CD4-positive, alpha-beta T cell (primary cell): ENCODE results near the gene AGK. TPM values are rescaled to one million over a fixed set of nuclear protein-coding genes. Genes with fewer than 3 reads are reported as not detected.

Source experiments
- ATAC-seq: fragments of 200-7000 bp; cut with Tn5 transposase; one replicate; pipeline ENCODE4 v1.10.0; 2022; ENCODE audit warnings: mild to moderate bottlenecking; ENCODE audit not compliant: poor library complexity
- CTCF ChIA-PET: fragments of 350-600 bp; sonication (Branson Sonifier 250); formaldehyde crosslinking; loops from one replicate; lab custom pipeline; 2021; ENCODE audit warnings: antibody characterized with exemption, inconsistent platforms; lab: Charles Lee
- POLR2A ChIA-PET: fragments of 350-600 bp; sonication (Branson Sonifier 250); formaldehyde crosslinking; loops from one replicate; lab custom pipeline; 2021; ENCODE audit warnings: antibody characterized with exemption, inconsistent platforms; lab: Charles Lee
- DNase-seq, 14 experiments: peaks; one replicate each; pipeline ENCODE4 v3.0.0-alpha.2; 2013 to 2020; ENCODE audit warnings: mixed read lengths in 2 of 14
- H3K27ac ChIP-seq, 2 donors: one replicate each; pipeline versions ENCODE4 v1.5.1 to v1.7.0; 2013; ENCODE audit warnings: low read length in 2 of 2, low read depth in 1 of 2, mild to moderate bottlenecking in 1 of 2
- H3K27me3 ChIP-seq, 2 experiments: 1 replicate in 1 of 2; 2 replicates in 1 of 2; pipeline versions ENCODE4 v1.6.1 to v1.7.0; 2013; ENCODE audit warnings: low read length in 2 of 2, control low read depth in 1 of 2, mild to moderate bottlenecking in 1 of 2, moderate library complexity in 1 of 2; ENCODE audit not compliant: insufficient read depth in 2 of 2, control insufficient read depth in 1 of 2
- H3K36me3 ChIP-seq: one replicate; pipeline ENCODE4 v1.6.1; 2013; ENCODE audit warnings: low read length, control low read depth; ENCODE audit not compliant: insufficient read depth
- H3K4me1 ChIP-seq: one replicate; pipeline ENCODE4 v1.6.1; 2013; ENCODE audit warnings: low read length, control low read depth; ENCODE audit not compliant: insufficient read depth
- H3K4me3 ChIP-seq: one replicate; pipeline ENCODE4 v1.5.1; 2013; ENCODE audit warnings: mild to moderate bottlenecking, low read length, moderate library complexity
- H3K9me3 ChIP-seq, 2 experiments: 1 replicate in 1 of 2; 2 replicates in 1 of 2; pipeline versions ENCODE4 v1.6.1 to v1.7.0; 2013; ENCODE audit warnings: low read length in 2 of 2, mild to moderate bottlenecking in 2 of 2, control low read depth in 1 of 2, moderate library complexity in 1 of 2; ENCODE audit not compliant: control insufficient read depth in 1 of 2, insufficient read depth in 1 of 2
- H3K27ac Mint-ChIP-seq: one replicate; pipeline ENCODE4 v1.8.0; 2020; ENCODE audit warnings: mixed read lengths
- H3K27me3 Mint-ChIP-seq: one replicate; pipeline ENCODE4 v1.8.0; 2021; ENCODE audit warnings: mixed read lengths
- H3K36me3 Mint-ChIP-seq: one replicate; pipeline ENCODE4 v1.8.0; 2021; ENCODE audit warnings: low read depth, mixed read lengths
- H3K4me1 Mint-ChIP-seq: one replicate; pipeline ENCODE4 v1.8.0; 2021; ENCODE audit warnings: low read depth, mixed read lengths
- H3K4me3 Mint-ChIP-seq: one replicate; pipeline ENCODE4 v1.8.0; 2020; ENCODE audit warnings: mild to moderate bottlenecking, mixed read lengths
- H3K9me3 Mint-ChIP-seq: one replicate; pipeline ENCODE4 v1.8.0; 2020; ENCODE audit warnings: mixed read lengths
- intact Hi-C, 2 experiments: fragments of 100-400 bp; cut with DNase I in 1 of 2; cut with micrococcal nuclease in 1 of 2; formaldehyde crosslinking; loops; one replicate each; pipeline versions ENCODE4 v1.15.1 to v1.9.0; 2023 to 2025; cut with DNase I, micrococcal nuclease
- total RNA-seq, 174 experiments: library from RNA in 2 of 174; stranded (reverse) in 2 of 174; gene quantifications; one replicate each; pipeline ENCODE4 v1.2.3 and lab custom pipeline; 2021 to 2026
- TF ChIP-seq, protein P1 (sequence below): fragments of 200-600 bp; IDR thresholded peaks from one replicate; pipeline ENCODE4 v1.8.0; 2022; ENCODE audit warnings: antibody characterized with exemption, mild to moderate bottlenecking

Gene AGK
- total RNA-seq, 2 experiments from 2014 or later: 18.9 to 20.5 TPM

DNA sequence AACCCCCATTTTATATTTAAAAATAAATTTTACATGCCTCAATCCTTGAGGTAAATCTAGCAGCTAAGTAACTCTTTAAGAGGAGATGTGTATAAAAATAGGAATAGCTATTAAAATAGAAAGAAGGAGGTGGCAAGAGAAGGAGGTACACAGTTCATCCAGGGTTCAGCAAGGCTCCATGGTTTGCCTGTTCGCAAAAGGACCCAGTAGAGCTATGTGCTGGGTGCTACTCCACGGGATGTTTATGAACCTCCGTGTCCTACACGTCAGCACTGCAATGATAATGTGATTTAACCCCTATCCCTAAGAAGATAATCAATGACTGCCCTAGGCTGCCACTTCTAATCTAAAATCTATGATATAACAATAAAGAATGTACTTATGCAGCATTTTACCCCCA lies 151.7 kb downstream of the AGK start:
- ATAC-seq (no peak), DNase-seq (no peak)
- ChIA-PET CTCF (interaction anchor here (1.0 to 4.5 kb wide), 3 partner anchors 11 to 48 kb away, joined by 3 to 38 read pairs (median 6); partner anchors contain the start of gene SSBP1), POLR2A (interaction anchor here (0.7 to 4.9 kb wide), 7 partner anchors 10 to 688 kb away, joined by 3 to 103 read pairs (median 3); partner anchors contain the start of genes MRPS33 and SSBP1)
- peak overlapping the region; percentile 92 for H3K4me3 Mint-ChIP-seq
- peaks cover 8% of the 10 kb centered on the region for H3K36me3 Mint-ChIP-seq
- no peaks in the 10 kb centered on the region for H3K27me3 Mint-ChIP-seq
- H3K27ac Mint-ChIP-seq: peak overlapping the region; percentile 82
- Histone ChIP-seq H3K4me1 (peaks cover 27% of the 10 kb centered on the region), H3K9me3 (no peaks in the 10 kb centered on the region), H3K27me3 (no peaks in the 10 kb centered on the region), H3K4me3 (no peak overlapping the region), H3K36me3 (no peaks in the 10 kb centered on the region), H3K27ac (no peak overlapping the region)
- intact Hi-C loops: loop anchor here in 1 of 2 experiments (2.0 kb wide), 1 partner anchor 48 kb away; no protein-coding TSS in a partner anchor
- H3K9me3 Mint-ChIP-seq: no peaks in the 10 kb centered on the region
- TF ChIP-seq, protein P1, sequence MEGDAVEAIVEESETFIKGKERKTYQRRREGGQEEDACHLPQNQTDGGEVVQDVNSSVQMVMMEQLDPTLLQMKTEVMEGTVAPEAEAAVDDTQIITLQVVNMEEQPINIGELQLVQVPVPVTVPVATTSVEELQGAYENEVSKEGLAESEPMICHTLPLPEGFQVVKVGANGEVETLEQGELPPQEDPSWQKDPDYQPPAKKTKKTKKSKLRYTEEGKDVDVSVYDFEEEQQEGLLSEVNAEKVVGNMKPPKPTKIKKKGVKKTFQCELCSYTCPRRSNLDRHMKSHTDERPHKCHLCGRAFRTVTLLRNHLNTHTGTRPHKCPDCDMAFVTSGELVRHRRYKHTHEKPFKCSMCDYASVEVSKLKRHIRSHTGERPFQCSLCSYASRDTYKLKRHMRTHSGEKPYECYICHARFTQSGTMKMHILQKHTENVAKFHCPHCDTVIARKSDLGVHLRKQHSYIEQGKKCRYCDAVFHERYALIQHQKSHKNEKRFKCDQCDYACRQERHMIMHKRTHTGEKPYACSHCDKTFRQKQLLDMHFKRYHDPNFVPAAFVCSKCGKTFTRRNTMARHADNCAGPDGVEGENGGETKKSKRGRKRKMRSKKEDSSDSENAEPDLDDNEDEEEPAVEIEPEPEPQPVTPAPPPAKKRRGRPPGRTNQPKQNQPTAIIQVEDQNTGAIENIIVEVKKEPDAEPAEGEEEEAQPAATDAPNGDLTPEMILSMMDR: no peak
- H3K4me1 Mint-ChIP-seq: peaks cover 41% of the 10 kb centered on the region

DNA sequence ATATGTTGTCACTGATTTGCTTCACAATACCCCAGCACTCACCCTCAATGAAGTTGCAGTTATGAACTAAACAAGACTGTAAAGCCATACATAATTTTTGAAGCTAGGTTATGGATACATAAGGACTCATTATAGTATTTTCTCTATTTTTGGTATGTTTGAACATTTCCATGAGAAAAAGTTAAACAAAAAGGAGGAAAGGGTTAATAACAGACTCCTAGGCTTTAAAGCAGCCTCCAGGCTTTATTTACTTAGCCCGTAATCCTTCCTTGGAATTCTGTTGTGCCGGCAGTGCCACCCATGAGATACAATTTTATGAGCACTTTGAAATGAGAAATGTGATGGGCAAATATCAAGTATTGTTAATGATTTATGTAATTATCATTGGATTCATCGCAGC lies 152.9 kb downstream of the AGK start:
- Mint-ChIP-seq H3K36me3 (peaks cover 8% of the 10 kb centered on the region), H3K9me3 (no peaks in the 10 kb centered on the region), H3K4me1 (peaks cover 29% of the 10 kb centered on the region), H3K27ac (no peak overlapping the region), H3K4me3 (no peak overlapping the region), H3K27me3 (no peaks in the 10 kb centered on the region)
- TF ChIP-seq, protein P1: no peak
- H3K9me3 ChIP-seq: no peaks in the 10 kb centered on the region
- ATAC-seq: no peak
- peaks cover 22% of the 10 kb centered on the region for H3K4me1 ChIP-seq
- CTCF ChIA-PET: interaction anchor here (4.5 kb wide), 1 partner anchor 34 kb away, joined by 38 read pairs; the partner anchor contains the start of gene SSBP1
- intact Hi-C loops: no loop called here
- H3K27me3 ChIP-seq: no peaks in the 10 kb centered on the region
- no peak overlapping the region for H3K4me3 ChIP-seq
- H3K36me3 ChIP-seq: no peaks in the 10 kb centered on the region
- no peak overlapping the region for H3K27ac ChIP-seq
- POLR2A ChIA-PET: no interaction called here
- DNase-seq: no peak

DNA sequence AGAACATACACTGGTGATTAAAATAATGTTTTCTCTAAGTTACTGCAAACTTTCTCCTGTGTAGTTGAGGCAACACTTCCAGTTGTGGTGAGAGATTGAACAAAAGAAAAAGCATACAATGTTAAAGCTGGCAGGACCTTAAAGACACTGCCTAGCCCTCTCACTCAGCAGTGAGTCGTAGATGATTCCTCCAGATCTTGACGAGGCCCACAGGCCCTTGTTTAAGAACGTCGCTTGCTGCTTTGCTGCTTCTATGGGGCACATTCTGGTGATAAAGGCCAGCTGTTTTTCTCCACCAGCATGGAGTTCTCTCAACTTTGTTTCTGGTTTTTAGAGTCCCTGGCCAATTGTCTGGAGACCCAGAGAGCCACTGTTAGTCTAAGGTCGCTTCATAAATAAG lies 153.5 kb downstream of the AGK start:
- CTCF ChIA-PET: no interaction called here
- H3K27me3 Mint-ChIP-seq: no peaks in the 10 kb centered on the region

More for the DNA sequence above, 153.5 kb downstream of the AGK start:
- TF ChIP-seq, protein P1: no peak
- intact Hi-C loops: no loop called here
- DNase-seq (no peak), ATAC-seq (no peak)
- H3K9me3 ChIP-seq: no peaks in the 10 kb centered on the region
- H3K27ac ChIP-seq: no peak overlapping the region
- H3K4me1 ChIP-seq: peaks cover 17% of the 10 kb centered on the region
- POLR2A ChIA-PET: no interaction called here
- H3K27ac Mint-ChIP-seq: no peak overlapping the region
- H3K4me1 Mint-ChIP-seq: peaks cover 23% of the 10 kb centered on the region
- no peaks in the 10 kb centered on the region for H3K9me3 Mint-ChIP-seq
- H3K36me3 Mint-ChIP-seq: peaks cover 8% of the 10 kb centered on the region
- no peaks in the 10 kb centered on the region for H3K36me3 ChIP-seq
- no peaks in the 10 kb centered on the region for H3K27me3 ChIP-seq
- H3K4me3 Mint-ChIP-seq: no peak overlapping the region
- no peak overlapping the region for H3K4me3 ChIP-seq

Other genes with a start within 250 kb of the AGK start
- gene DENND11, start 150.8 kb downstream of the AGK start, total RNA-seq: 10 to 100 TPM; 39.2 to 41.1 TPM
- gene WEE2, start 156.9 kb downstream of the AGK start, total RNA-seq: under 1 TPM; 0.08 to 0.14 TPM
- 100 to 1,000 TPM; 108 to 116 TPM for gene SSBP1, start 186.9 kb downstream of the AGK start, total RNA-seq
- gene TAS2R3, start 212.7 kb downstream of the AGK start, total RNA-seq: under 1 TPM; 0.25 to 0.31 TPM
- under 1 TPM; 0.16 to 0.17 TPM for gene TAS2R4, start 225.3 kb downstream of the AGK start, total RNA-seq
- under 1 TPM; 0.47 to 0.56 TPM for gene TAS2R5, start 238.8 kb downstream of the AGK start, total RNA-seq